Esophagus muscularis mucosa (tissue), 4 donors: Measurements from ENCODE around the gene POLN. TPM values are rescaled to one million over a fixed set of nuclear protein-coding genes. Genes with fewer than 3 reads are reported as not detected.

Experiments
- DNase-seq: peaks from one replicate; pipeline ENCODE4 v3.0.0-alpha.2; 2017; ENCODE audit errors: extremely low spot score
- H3K27ac ChIP-seq, 4 donors: fragments of 200-600 bp; sonication (generic); replicated peaks in 1 of 4; 1 replicate in 3 of 4; 2 replicates in 1 of 4; pipeline ENCODE4 v1.5.1; 2016 to 2019; ENCODE audit warnings: mild to moderate bottlenecking in 1 of 4
- H3K27me3 ChIP-seq, 4 donors: fragments of 200-600 bp; sonication (generic); one replicate each; pipeline versions ENCODE4 v1.5.1 to v1.6.0; 2016 to 2019
- H3K36me3 ChIP-seq, 4 donors: fragments of 200-600 bp; sonication (generic); one replicate each; pipeline ENCODE4 v1.5.1; 2016 to 2019
- H3K4me1 ChIP-seq, 4 donors: fragments of 200-600 bp; sonication (generic); one replicate each; pipeline ENCODE4 v1.5.1; 2016 to 2019
- H3K4me3 ChIP-seq, 4 donors: fragments of 200-600 bp; sonication (generic); 1 replicate in 2 of 4; 2 replicates in 2 of 4; pipeline ENCODE4 v1.5.1; 2016 to 2019; ENCODE audit warnings: mild to moderate bottlenecking in 4 of 4, moderate library complexity in 1 of 4
- H3K9me3 ChIP-seq, 4 donors: fragments of 200-600 bp; sonication (generic); 1 replicate in 3 of 4; 2 replicates in 1 of 4; pipeline ENCODE4 v1.5.1; 2016 to 2019
- CTCF ChIP-seq, 3 experiments: fragments of 200-600 bp in 2 of 3; fragments of 450-650 bp in 1 of 3; sonication (generic) in 2 of 3; IDR thresholded peaks; one replicate each; pipeline ENCODE4 v1.5.1; 2017 to 2019; ENCODE audit warnings: antibody characterized with exemption in 3 of 3, mild to moderate bottlenecking in 2 of 3, moderate library complexity in 1 of 3
- EP300 ChIP-seq: sonication (generic); formaldehyde crosslinking; IDR thresholded peaks from one replicate; pipeline ENCODE4 v1.6.1; 2017; ENCODE audit warnings: antibody characterized with exemption
- POLR2A ChIP-seq: fragments of 450-650 bp; IDR thresholded peaks from one replicate; pipeline ENCODE4 v1.6.1; 2017; ENCODE audit warnings: antibody characterized with exemption, moderate library complexity, mild to moderate bottlenecking, low read depth
- POLR2AphosphoS5 ChIP-seq, 2 donors: sonication (generic); formaldehyde crosslinking; IDR thresholded peaks; one replicate each; pipeline ENCODE4 v1.6.1; 2017; ENCODE audit warnings: antibody characterized with exemption in 2 of 2
- WGBS: methylation state at CpG from one replicate; pipeline ENCODE4 v1.1.5; 2018; 5-methylcytosine and 5-hydroxymethylcytosine counted together
- intact Hi-C: fragments of 100-400 bp; cut with DNase I; formaldehyde crosslinking; loops from one replicate; pipeline ENCODE4 v1.15.1; 2023
- total RNA-seq, 4 donors: library from RNA; depleted of rRNA; stranded (reverse); fragments of >200 nt; gene quantifications; one replicate each; pipeline versions ENCODE4 v1.1.0 to v1.2.1, GENCODE V29; 2016

The POLN gene
- total RNA-seq, 4 donors from 2014 or later = 1.2 to 3.3 (median 2.7) TPM

GRCh38 chr4:2080429-2081300 is 161.3 kb downstream of the POLN start:
- Histone ChIP-seq H3K9me3 (no peaks in the 10 kb centered on the region), H3K4me1 (no peaks in the 10 kb centered on the region), H3K27me3 (no peaks in the 10 kb centered on the region), H3K27ac (no peak overlapping the region), H3K36me3 (no peaks in the 10 kb centered on the region), H3K4me3 (no peak overlapping the region)
- intact Hi-C loops = no loop called here
- DNase-seq = no peak
- WGBS = 94% methylated on average over 13 of the region's 19 CpGs
- TF ChIP-seq POLR2A (no peak), EP300 (no peak), POLR2AphosphoS5 (IDR thresholded peaks at IDR 0.05) (no peak), CTCF (IDR thresholded peaks at IDR 0.05) (no peak)

GRCh38 chr4:2079926-2080325 is 162.0 kb downstream of the POLN start:
- Histone ChIP-seq H3K4me3 (no peak overlapping the region), H3K27me3 (no peaks in the 10 kb centered on the region), H3K36me3 (no peaks in the 10 kb centered on the region), H3K27ac (no peak overlapping the region), H3K9me3 (no peaks in the 10 kb centered on the region), H3K4me1 (no peaks in the 10 kb centered on the region)
- intact Hi-C loops = no loop called here
- TF ChIP-seq EP300 (no peak), CTCF (IDR thresholded peaks at IDR 0.05) (no peak), POLR2A (no peak), POLR2AphosphoS5 (IDR thresholded peaks at IDR 0.05) (no peak)
- WGBS = 95% methylated on average over 3 of the region's 9 CpGs
- no peak for DNase-seq

GRCh38 chr4:2079006-2079405 is 162.9 kb downstream of the POLN start:
- Histone ChIP-seq H3K27me3 (no peaks in the 10 kb centered on the region), H3K36me3 (no peaks in the 10 kb centered on the region), H3K27ac (no peak overlapping the region), H3K4me3 (no peak overlapping the region), H3K4me1 (no peaks in the 10 kb centered on the region), H3K9me3 (no peaks in the 10 kb centered on the region)
- TF ChIP-seq POLR2A (no peak), EP300 (no peak), CTCF (IDR thresholded peaks at IDR 0.05) (no peak), POLR2AphosphoS5 (IDR thresholded peaks at IDR 0.05) (no peak)
- no peak for DNase-seq
- 83% methylated on average over 5 of the region's 5 CpGs for WGBS
- intact Hi-C loops = no loop called here

GRCh38 chr4:2078584-2078983 is 163.3 kb downstream of the POLN start:
- Histone ChIP-seq H3K4me3 (no peak overlapping the region), H3K27ac (no peak overlapping the region), H3K9me3 (no peaks in the 10 kb centered on the region), H3K36me3 (no peaks in the 10 kb centered on the region), H3K4me1 (no peaks in the 10 kb centered on the region), H3K27me3 (no peaks in the 10 kb centered on the region)
- intact Hi-C loops = no loop called here
- DNase-seq = no peak
- WGBS = 72% methylated on average over 9 of the region's 9 CpGs
- no peak for TF ChIP-seq CTCF (IDR thresholded peaks at IDR 0.05)
